ENCODE measurements around the gene MTOR. TPM values are rescaled to one million over a fixed set of nuclear protein-coding genes. Genes with fewer than 3 reads are reported as not detected.

Gene MTOR
- total RNA-seq, 6 donors from 2014 or later: 27.5 to 61.0 (median 33.1) TPM

- WGBS, 2 donors: 94 to 97% methylated on average over 14 of the region's 14 CpGs
- no peaks in the 10 kb centered on the region for H3K9me3 ChIP-seq
- H3K4me3 ChIP-seq: no peak overlapping the region
- H3K27me3 ChIP-seq: no peaks in the 10 kb centered on the region
- DNase-seq (no peak), ATAC-seq (ENCODE audit: low FRiP score in 2 of 2) (no peak)
- H3K36me3 ChIP-seq: peaks cover 6 to 40% (median 31%) of the 10 kb centered on the region in 4 donors
- H3K27ac ChIP-seq: no peak overlapping the region
- peaks cover 17 to 26% (median 21%) of the 10 kb centered on the region in 4 donors for H3K4me1 ChIP-seq
- no peak for TF ChIP-seq CTCF (IDR thresholded peaks at IDR 0.05)
- no peak for TF ChIP-seq EP300 (IDR thresholded peaks at IDR 0.05)
- no peak for TF ChIP-seq POLR2AphosphoS5 (IDR thresholded peaks at IDR 0.05)
These were observed 204.3 kb downstream of the MTOR start for GRCh38 chr1:11058026-11058425.

- ATAC-seq (ENCODE audit: low FRiP score in 2 of 2): no peak
- WGBS, 2 donors: 86 to 95% methylated on average over 8 of the region's 8 CpGs
- H3K4me1 ChIP-seq: peaks cover 17 to 27% (median 23%) of the 10 kb centered on the region in 4 donors
- H3K9me3 ChIP-seq: no peaks in the 10 kb centered on the region
- peaks cover 6 to 40% (median 31%) of the 10 kb centered on the region in 4 donors for H3K36me3 ChIP-seq
- H3K4me3 ChIP-seq: no peak overlapping the region
- no peaks in the 10 kb centered on the region for H3K27me3 ChIP-seq
- no peak for TF ChIP-seq CTCF (IDR thresholded peaks at IDR 0.05)
- no peak for TF ChIP-seq EP300 (IDR thresholded peaks at IDR 0.05)
- TF ChIP-seq POLR2A (IDR thresholded peaks at IDR 0.05): no peak
- no peak for TF ChIP-seq POLR2AphosphoS5 (IDR thresholded peaks at IDR 0.05)
- DNase-seq: no peak
- H3K27ac ChIP-seq: no peak overlapping the region
These were observed 204.9 kb downstream of the MTOR start for GRCh38 chr1:11057477-11057876.

Small RNA genes within 50 kb of the gene (small RNA-seq; reads per million reads assigned to genes)
- 0 reads per million in 4 donors for gene RNU6-291P
- 0 reads per million in 4 donors for gene RNU6-537P
- gene RPL39P6: 0 reads per million in 4 donors

Other genes starting within 250 kb of the MTOR start
- 100 to 1,000 TPM; 108 to 388 (median 138) TPM for gene TARDBP, start 249.9 kb downstream of the MTOR start, total RNA-seq
- gene MASP2, start 215.3 kb downstream of the MTOR start, total RNA-seq: not detected
- 10 to 100 TPM in 5 of 6 donors, 1 to 10 TPM in 1; 7.3 to 72.9 (median 50.2) TPM for gene SRM, start 202.5 kb downstream of the MTOR start, total RNA-seq
- gene EXOSC10, start 162.7 kb downstream of the MTOR start, total RNA-seq: 100 to 1,000 TPM in 1 of 6 donors, 10 to 100 TPM in 5; 45.2 to 173 (median 55.9) TPM
- 1 to 10 TPM in 4 of 6 donors, under 1 TPM in 1, not detected in 1; 0.17 to 4.6 (median 1.3) TPM for gene ANGPTL7, start 73.2 kb downstream of the MTOR start, total RNA-seq
- gene UBIAD1, start 10.6 kb upstream of the MTOR start, total RNA-seq: 10 to 100 TPM in 5 of 6 donors, 1 to 10 TPM in 1; 5.9 to 20.8 (median 15.7) TPM
- under 1 TPM in 3 of 6 donors, not detected in 3; 0.07 to 0.79 (median 0.09) TPM for gene DISP3, start 216.6 kb upstream of the MTOR start, total RNA-seq